Measurements from ENCODE around the gene RALBP1. TPM values are rescaled to one million over a fixed set of nuclear protein-coding genes. Genes with fewer than 3 reads are reported as not detected.

Gene RALBP1
- total and polyA plus RNA-seq, 2 of the 8 experiments (the other 6 are each of a cell fraction or from before 2014, with no cell fraction given): 40.3 to 67.8 TPM

GRCh38 chr18:9535430-9535991 is 60.2 kb downstream of the RALBP1 start:
- no peak overlapping the region for H2AFZ ChIP-seq (ENCODE audit: low read length)
- no peak overlapping the region for H4K8ac ChIP-seq (ENCODE audit: extremely low read depth, insufficient read depth, low read length)
- FAIRE-seq: no peak
- WGBS, 2 experiments (ENCODE audit: extremely low coverage in 1 of 2, insufficient coverage in 1 of 2, insufficient read length in 1 of 2, insufficient replicate concordance in 2 of 2, low coverage in 1 of 2, low lambda C conversion rate in 2 of 2, missing lambda C conversion rate in 1 of 2): 91% methylated on average over 24 of the region's 27 CpGs; no CpG with 5 or more reads in 1 of the 2 experiments
- TF ChIP-seq, protein P1, sequence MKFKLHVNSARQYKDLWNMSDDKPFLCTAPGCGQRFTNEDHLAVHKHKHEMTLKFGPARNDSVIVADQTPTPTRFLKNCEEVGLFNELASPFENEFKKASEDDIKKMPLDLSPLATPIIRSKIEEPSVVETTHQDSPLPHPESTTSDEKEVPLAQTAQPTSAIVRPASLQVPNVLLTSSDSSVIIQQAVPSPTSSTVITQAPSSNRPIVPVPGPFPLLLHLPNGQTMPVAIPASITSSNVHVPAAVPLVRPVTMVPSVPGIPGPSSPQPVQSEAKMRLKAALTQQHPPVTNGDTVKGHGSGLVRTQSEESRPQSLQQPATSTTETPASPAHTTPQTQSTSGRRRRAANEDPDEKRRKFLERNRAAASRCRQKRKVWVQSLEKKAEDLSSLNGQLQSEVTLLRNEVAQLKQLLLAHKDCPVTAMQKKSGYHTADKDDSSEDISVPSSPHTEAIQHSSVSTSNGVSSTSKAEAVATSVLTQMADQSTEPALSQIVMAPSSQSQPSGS (IDR thresholded peaks at IDR 0.05; ENCODE audit: low read length): no peak
- TF ChIP-seq SIX5 (IDR thresholded peaks at IDR 0.05; ENCODE audit: low read depth, low read length) (no peak), CHD2 (IDR thresholded peaks at IDR 0.05; ENCODE audit: low read length) (no peak), SP4 (IDR thresholded peaks at IDR 0.05; ENCODE audit: low read length) (no peak), RBBP5 (IDR thresholded peaks at IDR 0.05; ENCODE audit: borderline replicate concordance, low read depth, low read length) (no peak), KDM5A (IDR thresholded peaks at IDR 0.05; ENCODE audit: low read length) (no peak), JUN (IDR thresholded peaks at IDR 0.05; ENCODE audit: low read depth, low read length) (no peak), CEBPB (IDR thresholded peaks at IDR 0.05; ENCODE audit: low read depth, low read length) (no peak)
- TF ChIP-seq, protein P2, sequence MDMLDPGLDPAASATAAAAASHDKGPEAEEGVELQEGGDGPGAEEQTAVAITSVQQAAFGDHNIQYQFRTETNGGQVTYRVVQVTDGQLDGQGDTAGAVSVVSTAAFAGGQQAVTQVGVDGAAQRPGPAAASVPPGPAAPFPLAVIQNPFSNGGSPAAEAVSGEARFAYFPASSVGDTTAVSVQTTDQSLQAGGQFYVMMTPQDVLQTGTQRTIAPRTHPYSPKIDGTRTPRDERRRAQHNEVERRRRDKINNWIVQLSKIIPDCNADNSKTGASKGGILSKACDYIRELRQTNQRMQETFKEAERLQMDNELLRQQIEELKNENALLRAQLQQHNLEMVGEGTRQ (IDR thresholded peaks at IDR 0.05; ENCODE audit: low read length): no peak
- TF ChIP-seq, protein P3, sequence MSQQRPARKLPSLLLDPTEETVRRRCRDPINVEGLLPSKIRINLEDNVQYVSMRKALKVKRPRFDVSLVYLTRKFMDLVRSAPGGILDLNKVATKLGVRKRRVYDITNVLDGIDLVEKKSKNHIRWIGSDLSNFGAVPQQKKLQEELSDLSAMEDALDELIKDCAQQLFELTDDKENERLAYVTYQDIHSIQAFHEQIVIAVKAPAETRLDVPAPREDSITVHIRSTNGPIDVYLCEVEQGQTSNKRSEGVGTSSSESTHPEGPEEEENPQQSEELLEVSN (IDR thresholded peaks at IDR 0.05): no peak
- H2BK15ac ChIP-seq (ENCODE audit: low read length): no peak overlapping the region
- no peak overlapping the region for H2BK120ac ChIP-seq (replicated peaks; ENCODE audit: low read depth, low read length)
- ChIA-PET CTCF (ENCODE audit: partially characterized antibody) (no interaction called here), POLR2A (ENCODE audit: partially characterized antibody) (interaction anchor here (0.7 kb wide), 1 partner anchor 297 kb away, joined by 3 read pairs; no protein-coding TSS in a partner anchor)
- no peaks in the 10 kb centered on the region for H3K79me1 ChIP-seq (ENCODE audit: low read depth, low read length)
- H3K9ac ChIP-seq (replicated peaks in 1 of 4; ENCODE audit: extremely low read depth in 1 of 4, low read depth in 3 of 4, low read length in 3 of 4): no peak overlapping the region
- H4K5ac ChIP-seq (ENCODE audit: insufficient read length, low read depth, low read length): no peak overlapping the region
- H3K27me3 ChIP-seq (replicated peaks in 1 of 4; ENCODE audit: control insufficient read depth in 3 of 4, extremely low read depth in 1 of 4, insufficient read depth in 3 of 4, low read length in 3 of 4): no peaks in the 10 kb centered on the region
- H3K4me3 ChIP-seq (ENCODE audit: extremely low read depth in 1 of 4, insufficient read depth in 2 of 4, low read depth in 3 of 4, low read length in 4 of 4): no peak overlapping the region
- no peak overlapping the region for H3K14ac ChIP-seq (ENCODE audit: insufficient read length)
- no peak overlapping the region for H2BK12ac ChIP-seq (ENCODE audit: low read depth, low read length)
- no peak overlapping the region for H3K18ac ChIP-seq (ENCODE audit: extremely low read depth, low read length)
- H4K91ac ChIP-seq (replicated peaks; ENCODE audit: insufficient read length, low read length): no peak overlapping the region
- no peak overlapping the region for H3K23ac ChIP-seq (ENCODE audit: insufficient read length)
- H3K9me3 ChIP-seq (ENCODE audit: insufficient read depth in 2 of 2, low read depth in 1 of 2, low read length in 1 of 2): no peaks in the 10 kb centered on the region
- no peak overlapping the region for H2BK20ac ChIP-seq (ENCODE audit: low read length)
- no peak overlapping the region for H3K4ac ChIP-seq (replicated peaks; ENCODE audit: insufficient read length, low read depth, low read length)
- no peaks in the 10 kb centered on the region for H3K23me2 ChIP-seq (ENCODE audit: low read depth, low read length)
- H3K56ac ChIP-seq (replicated peaks; ENCODE audit: insufficient read length, low read depth, low read length): no peak overlapping the region
- H4K20me1 ChIP-seq (replicated peaks in 1 of 2; ENCODE audit: control insufficient read depth in 1 of 2, insufficient read depth in 2 of 2, low read length in 2 of 2): no peaks in the 10 kb centered on the region
- no peaks in the 10 kb centered on the region for H3K4me1 ChIP-seq (replicated peaks in 1 of 4; ENCODE audit: control insufficient read depth in 3 of 4, insufficient read depth in 4 of 4, low read length in 3 of 4)
- H3K79me2 ChIP-seq (ENCODE audit: control insufficient read depth in 1 of 2, insufficient read depth in 2 of 2, low read length in 2 of 2): no peaks in the 10 kb centered on the region
- H3K4me2 ChIP-seq (ENCODE audit: insufficient read depth in 1 of 2, low read depth in 2 of 2, low read length in 2 of 2): no peak overlapping the region
- no peak for DNase-seq (ENCODE audit: low read depth in 1 of 2, low spot score in 2 of 2)
- H2AK5ac ChIP-seq (ENCODE audit: low read depth, low read length): no peak overlapping the region
- H3K27ac ChIP-seq (ENCODE audit: low read depth, low read length): no peak overlapping the region
- no peak overlapping the region for H2BK5ac ChIP-seq (ENCODE audit: low read depth, low read length)
- H3K36me3 ChIP-seq (ENCODE audit: control insufficient read depth in 2 of 4, insufficient read depth in 4 of 4, low read length in 3 of 4): peaks cover 5 to 36% (median 16%) of the 10 kb centered on the region in 4 experiments; a peak in 6 of 8 replicates

Measured in H1 (cell line).